ENCODE data around the gene TRIL.

Gene TRIL, protein sequence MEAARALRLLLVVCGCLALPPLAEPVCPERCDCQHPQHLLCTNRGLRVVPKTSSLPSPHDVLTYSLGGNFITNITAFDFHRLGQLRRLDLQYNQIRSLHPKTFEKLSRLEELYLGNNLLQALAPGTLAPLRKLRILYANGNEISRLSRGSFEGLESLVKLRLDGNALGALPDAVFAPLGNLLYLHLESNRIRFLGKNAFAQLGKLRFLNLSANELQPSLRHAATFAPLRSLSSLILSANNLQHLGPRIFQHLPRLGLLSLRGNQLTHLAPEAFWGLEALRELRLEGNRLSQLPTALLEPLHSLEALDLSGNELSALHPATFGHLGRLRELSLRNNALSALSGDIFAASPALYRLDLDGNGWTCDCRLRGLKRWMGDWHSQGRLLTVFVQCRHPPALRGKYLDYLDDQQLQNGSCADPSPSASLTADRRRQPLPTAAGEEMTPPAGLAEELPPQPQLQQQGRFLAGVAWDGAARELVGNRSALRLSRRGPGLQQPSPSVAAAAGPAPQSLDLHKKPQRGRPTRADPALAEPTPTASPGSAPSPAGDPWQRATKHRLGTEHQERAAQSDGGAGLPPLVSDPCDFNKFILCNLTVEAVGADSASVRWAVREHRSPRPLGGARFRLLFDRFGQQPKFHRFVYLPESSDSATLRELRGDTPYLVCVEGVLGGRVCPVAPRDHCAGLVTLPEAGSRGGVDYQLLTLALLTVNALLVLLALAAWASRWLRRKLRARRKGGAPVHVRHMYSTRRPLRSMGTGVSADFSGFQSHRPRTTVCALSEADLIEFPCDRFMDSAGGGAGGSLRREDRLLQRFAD

DNA sequence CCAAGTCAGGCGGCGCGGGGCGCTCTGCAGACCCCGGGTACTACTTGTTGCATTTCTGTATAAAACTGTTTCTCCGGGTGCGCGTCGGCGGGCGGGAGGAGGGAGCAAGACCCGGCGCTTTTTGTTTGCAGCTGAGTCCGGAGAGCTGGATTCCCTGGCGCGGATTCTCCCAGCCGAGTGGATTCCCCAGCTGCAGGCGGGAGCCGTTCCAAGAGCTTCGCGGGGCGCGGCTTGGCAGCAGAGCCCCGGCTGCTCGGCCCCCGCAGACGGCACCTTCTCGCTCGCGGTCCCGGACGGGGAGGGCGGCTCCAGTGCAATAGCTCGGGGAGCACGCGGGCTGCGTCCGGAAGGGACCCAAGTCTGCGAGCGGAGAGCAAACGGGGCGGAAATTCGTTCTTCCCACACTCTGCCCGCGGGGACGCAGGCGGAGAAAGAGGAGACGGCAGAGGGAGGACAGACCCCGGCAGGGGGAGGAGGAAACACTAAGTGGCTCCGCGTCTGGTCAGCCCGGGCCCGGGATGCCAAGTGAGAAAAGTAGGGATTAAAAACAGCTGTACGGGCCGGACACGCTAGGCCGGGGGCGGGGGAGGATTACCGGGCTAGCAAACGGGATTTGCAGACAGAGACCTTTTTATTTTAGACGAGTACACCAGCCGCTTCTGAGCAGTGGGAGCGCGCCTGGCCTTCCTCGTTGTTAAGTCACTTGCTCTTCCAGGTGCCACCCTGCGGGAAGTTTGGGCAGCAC is at the start of gene TRIL:
TRIL (minus strand) TSS at position 96 of the 745 bp plus-strand sequence. CDS start 284 bp downstream, outside the sequence.
- no peak for DNase-seq (ENCODE audit: low read depth)

DNA sequence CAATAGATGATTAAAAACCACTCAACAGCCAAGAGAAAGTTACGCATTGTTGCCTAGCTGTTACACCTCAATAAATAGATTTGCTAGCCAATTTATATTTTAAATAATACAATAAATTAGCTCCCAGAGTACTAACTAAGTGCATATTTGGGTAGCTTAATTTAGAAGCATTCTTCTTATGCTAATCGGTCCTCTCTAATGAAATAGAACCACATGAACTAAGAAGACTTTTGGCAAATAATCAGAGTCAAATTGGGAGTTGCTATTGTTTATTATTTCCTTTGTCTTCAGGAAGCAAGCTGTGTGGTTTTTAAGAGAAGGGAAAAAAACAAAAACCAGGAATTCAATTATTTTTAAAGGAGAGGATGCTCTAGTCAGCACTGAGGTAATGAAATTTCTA is 49.0 kb upstream of the TRIL start:
- no peak for DNase-seq (ENCODE audit: low read depth)

DNA sequence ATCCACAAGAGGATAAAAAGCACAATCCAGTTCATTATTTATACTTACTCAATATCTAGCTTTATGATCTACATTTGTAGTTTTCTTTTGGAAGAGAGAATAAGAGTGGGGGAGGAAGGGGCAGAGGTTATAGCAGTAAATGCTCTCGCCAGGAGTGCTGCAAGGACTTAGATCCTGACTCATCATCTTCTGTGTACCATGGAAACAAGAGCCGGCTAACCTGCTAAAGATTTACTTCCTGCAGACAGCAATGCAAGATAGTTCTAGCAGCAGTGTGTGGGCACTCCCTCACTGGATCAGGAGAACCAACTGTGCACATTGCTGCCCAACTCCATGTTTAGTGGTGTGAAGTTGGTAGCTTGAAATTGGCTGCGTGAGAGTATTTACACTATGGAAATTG is 47.7 kb upstream of the TRIL start:
- DNase-seq (ENCODE audit: low read depth): no peak

DNA sequence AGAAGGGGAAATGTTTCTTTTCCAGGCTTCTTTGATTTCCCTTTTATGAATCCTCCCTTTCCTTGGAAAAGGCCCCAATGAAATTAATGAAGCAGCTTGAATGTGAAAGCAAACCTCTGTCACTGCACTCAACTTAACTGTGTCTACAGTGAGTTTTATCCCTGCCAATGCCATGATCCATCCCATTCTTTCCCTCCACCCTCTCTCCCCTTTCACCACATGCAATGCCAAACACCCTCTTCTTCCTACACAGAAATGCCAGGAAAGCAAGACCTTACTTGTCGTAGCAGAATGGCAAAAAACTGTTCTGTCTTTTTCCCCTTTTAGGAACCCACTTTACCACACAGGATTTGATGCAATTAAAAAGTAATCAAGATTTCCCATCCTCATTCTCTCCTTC is 47.3 kb upstream of the TRIL start:
- DNase-seq (ENCODE audit: low read depth): no peak

DNA sequence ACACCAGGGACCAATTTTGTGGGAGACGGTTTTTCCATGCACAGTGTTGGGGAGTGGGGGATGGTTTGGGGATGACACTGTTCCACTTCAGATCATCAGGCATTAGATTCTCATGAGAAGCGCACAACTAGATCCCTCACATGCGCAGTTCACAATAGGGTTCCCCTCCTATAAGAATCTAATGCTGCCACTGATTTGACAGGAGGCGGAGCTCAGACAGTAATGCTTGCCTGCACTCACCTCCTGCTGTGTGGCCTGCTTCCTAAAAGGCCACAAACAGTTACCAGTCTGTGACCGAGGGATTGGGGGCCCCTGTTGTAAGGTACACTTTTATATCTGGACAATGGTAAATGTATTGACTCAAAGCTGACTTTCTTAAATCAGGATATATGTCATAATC is 45.6 kb upstream of the TRIL start:
- no peak for DNase-seq (ENCODE audit: low read depth)

DNA sequence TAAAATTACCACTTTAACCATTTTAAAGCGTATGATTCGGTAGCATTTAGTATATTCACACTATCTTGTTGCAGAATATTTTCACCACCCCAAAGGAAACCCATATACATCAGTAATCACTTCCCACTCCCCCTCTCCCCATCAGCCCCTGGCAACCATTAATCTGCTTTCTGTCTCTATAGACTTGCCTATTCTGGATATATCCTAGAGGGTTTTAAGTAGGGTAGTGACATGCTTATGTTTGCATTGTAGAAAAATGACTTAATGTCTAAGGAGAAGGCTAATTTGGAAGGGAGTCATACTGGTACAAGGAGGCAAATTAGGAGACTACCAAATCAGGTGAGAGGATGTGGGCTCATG is 42.6 kb upstream of the TRIL start:
- DNase-seq (ENCODE audit: low read depth): no peak

DNA sequence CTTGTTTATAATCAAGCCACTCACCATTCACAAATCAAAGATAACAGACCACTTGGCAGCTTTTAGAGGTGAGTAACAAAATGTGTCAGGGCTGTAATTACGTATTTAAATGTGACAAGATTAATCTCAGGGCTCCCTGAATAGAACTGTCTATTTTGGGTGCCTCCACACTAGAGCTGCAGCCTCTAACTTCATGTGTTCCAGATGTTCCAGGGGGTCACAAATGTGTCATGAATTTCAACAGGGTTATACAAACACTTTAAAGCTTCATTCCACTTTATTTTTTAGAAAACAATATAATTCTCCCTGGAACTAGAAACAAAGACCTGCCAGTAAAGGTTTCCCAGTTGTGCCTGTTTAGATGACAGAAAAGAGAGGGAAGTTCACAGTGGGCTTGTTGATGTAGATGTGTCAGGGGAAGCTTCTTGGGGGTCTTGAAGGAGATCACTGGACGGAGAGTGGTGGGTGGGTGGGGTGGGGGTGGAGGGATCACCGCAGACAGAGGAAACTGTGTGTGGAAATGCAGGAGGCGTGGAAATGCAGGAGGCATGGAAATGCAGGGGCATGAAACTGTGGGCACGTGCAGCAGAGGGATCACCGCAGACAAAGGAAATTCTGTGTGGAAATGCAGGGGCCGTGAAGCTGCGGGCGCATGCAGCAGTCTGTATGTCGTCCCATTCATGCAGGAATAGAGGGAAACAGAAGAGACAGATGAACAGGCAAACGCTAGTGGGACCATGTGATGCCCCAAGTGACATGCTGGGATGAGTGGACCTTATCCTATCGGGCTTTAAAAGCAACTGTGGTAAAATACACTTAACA is 42.0 kb upstream of the TRIL start:
- no peak for DNase-seq (ENCODE audit: low read depth)

DNA sequence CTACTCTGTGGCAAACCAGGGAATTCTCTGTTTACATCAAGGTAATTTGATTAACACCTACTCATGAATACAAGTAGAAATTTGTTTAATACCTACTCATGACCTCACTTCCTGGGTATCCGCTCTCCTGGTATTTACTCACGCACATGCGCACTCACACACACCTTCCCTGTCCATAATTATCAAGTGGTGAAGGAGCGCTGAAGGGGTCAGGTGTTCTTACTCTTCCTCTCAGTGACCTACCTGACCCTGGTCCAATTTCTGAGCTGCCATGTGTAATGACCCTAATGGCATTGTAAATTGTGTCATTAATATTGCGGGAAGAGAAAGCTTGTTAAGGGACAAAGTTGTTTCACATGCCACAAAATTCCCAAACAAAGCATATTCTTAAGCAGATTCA is 41.3 kb upstream of the TRIL start:
- DNase-seq (ENCODE audit: low read depth): no peak

DNA sequence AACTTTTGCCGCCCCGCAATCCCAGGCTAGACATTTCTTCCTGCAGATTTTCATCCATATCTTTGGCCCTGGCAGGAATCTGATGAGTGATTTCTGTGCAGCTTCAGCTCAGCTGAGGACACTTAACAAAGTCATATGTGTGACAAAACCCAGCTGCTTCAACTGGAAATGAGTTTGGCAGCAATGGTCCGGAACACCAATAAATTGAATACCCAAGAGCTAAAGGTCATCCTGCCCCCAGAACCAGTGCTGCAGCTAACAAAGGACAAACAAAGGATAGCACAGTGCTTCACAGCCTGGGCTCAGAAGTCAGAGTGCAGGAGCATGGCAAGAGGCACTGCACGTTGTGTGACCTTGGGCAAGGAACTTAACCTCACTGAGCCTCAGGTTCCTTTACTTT is 40.0 kb upstream of the TRIL start:
- DNase-seq (ENCODE audit: low read depth): no peak

DNA sequence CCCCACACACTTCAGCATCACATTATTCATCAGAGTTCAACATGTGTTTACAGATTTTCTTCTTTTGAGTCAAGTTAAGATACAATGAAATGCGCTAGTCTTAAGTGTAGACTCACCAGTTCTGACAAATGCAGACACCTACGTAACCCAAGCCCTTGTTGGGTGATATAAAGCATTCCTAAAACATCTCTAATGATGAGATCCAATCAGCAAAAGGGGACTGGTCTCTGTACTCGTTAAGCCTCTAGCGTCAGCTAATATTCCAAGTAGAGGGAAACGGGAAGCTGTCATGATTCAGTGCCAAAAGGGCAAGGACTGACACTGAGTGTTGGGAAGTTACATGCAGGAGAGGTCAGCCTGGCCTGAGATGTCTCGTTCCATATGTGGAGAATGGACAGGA is 38.7 kb upstream of the TRIL start:
- no peak for DNase-seq (ENCODE audit: low read depth)

DNA sequence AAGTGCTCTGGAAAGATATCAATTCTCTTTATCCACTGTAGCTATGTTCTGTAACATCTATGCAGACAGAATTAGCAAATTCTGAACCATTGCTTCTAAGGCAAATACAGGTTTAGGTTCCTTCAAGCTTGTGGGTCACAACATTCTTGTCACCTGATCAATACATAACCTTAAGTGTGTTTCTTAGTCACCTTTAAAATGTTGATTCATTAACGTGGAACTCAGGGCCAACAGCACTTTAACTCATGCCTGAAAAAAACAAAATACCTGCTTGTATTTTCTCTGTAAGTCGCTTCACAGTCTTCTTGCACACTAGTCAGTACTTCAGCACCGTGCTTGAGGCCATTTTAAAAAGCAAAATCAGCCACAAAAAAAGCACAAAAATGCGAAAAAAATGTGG is 35.2 kb upstream of the TRIL start:
- no peak for DNase-seq (ENCODE audit: low read depth)

DNA sequence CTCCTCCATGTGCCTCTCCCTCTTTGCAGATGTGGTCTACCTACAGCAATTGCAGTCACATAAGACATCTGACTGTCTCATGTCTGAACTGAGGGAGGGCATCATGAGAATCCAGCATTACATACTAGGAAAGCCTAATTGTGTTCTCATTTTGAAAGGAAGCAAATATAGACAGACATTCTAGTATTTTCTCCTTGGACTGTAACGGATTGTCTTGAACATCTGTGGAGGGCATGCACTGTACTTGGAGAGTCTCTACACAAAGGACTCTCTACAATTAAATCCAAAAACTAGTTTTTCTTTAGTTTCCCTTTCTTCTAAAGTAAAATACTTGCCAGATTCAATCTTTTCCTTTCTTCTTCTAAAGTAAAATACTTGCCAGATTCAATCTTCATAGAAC is 34.7 kb upstream of the TRIL start:
- DNase-seq (ENCODE audit: low read depth): no peak

DNA sequence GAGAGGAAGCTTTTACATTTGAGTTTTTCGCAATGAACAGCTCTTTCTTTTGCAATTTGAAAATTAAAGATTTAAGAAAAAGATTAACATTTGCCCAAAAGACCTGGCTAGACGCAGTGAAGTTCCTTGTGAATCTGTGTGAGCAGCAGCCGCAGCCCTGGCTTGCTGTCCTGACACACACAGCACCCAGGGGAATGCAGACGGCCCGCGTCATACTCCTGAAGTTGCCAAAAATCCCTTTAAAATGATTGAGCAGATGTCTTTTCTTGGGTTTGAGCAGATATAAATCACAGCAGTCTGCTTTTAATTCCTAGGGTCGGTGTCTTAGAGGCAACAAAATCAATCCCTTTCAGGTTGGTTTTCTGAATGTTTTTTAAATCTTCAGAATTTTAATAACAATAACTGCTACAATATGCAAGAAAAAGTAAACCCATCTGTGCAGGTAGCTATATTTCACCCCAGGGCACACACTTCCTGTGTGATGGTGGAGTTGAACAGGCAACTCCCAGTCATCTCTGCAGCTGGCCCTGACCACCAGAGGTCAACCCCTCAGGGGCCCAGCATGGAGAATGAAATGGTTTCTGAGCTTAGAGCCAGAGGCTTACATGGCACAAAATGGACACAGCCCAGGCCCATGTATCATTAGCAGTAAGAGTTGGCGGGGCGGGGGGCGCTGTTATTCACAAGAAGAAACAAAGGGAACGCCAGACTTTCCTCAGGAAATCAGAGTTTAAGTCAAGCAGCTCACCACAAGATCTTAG is 32.2 kb upstream of the TRIL start:
- no peak for DNase-seq (ENCODE audit: low read depth)

DNA sequence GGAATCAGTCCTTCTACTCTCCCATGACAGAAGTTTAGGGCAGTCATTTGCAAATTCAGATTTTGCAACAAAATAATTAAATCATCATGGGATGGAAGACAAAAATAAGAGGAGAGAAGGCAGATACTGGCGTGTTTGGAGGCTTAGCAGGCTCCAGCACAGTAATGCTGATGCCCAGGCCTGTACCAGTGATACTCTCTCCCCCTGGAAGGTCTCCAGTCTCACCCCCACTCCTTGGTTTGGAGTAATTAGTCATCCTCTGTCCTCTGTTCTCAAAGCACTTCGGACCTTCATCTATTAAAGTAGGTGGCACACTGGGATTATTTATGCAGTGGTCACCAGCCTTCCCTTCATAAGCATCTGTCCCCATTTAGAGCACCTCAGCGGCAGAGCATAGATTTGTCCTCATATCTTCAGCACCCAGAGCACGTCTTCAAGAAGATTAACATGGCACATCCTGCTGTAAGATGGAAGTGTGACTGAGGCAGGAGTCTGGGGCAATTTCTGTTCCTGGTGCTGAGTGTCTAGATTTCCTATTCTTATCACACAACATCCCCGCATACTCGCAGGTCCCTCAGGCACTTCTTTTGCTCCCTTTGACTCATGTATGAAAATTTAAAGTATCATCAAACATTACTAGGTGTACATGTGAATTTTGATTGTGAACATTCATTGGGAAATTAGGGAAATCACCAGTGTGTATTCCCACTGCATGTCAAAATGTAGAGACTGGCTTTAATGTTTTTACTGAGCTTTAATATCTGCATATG is 31.3 kb upstream of the TRIL start:
- no peak for DNase-seq (ENCODE audit: low read depth)

DNA sequence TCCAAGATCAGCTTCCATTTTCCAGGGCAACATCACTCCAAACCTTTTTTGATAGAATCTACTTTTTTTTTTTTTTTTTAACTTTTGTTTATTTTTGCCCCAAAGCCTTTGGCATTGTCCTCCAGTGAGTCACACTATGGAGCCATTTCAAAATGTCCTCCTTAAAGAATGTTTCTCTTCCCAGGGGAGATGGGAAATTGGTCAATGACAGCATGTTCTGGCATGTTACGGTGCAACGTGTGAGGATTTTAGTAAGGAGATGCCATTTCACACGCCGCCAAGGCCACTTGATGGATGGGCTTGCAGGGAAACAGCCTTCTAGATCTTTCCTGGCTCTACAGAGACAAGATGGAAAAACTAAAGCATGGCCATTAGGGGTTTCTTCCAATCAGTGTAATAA is 30.7 kb upstream of the TRIL start:
- DNase-seq (ENCODE audit: low read depth): no peak

DNA sequence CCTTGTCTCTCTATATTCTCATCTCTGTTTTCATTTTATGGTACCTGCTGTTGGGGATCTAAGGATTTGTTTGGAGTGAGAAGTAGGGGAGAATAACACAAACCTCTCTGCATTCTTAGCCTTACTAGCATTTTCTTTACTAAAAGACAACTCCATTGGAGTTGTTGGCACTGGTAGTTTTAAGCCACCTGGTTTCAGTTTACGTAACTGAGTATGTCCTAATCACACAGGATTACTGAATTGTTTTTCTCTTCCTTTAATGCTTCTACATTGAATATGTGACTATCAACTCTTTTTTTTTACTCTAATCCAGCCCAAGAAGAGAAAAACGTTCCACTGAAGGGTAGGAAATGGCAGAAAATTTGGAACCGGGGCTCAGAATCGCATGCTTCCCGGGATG is 30.0 kb upstream of the TRIL start:
- no peak for DNase-seq (ENCODE audit: low read depth)

DNA sequence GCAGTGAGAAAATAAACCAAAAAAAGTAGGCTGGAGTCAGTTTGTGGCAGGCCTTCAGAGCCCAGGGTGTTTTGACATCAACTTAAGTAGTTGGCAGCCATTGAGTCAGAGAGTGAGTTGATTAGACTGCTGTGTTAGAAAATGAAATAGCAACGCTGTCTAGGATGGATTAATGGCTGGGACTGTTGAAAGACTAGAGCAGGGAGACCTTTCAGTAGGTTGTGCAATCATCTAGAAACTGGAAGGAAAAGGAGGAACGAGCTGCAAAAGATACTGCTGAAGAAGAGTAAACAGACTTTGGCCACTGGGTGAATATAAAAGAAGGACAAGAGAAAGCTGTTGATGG is 28.6 kb upstream of the TRIL start:
- no peak for DNase-seq (ENCODE audit: low read depth)

DNA sequence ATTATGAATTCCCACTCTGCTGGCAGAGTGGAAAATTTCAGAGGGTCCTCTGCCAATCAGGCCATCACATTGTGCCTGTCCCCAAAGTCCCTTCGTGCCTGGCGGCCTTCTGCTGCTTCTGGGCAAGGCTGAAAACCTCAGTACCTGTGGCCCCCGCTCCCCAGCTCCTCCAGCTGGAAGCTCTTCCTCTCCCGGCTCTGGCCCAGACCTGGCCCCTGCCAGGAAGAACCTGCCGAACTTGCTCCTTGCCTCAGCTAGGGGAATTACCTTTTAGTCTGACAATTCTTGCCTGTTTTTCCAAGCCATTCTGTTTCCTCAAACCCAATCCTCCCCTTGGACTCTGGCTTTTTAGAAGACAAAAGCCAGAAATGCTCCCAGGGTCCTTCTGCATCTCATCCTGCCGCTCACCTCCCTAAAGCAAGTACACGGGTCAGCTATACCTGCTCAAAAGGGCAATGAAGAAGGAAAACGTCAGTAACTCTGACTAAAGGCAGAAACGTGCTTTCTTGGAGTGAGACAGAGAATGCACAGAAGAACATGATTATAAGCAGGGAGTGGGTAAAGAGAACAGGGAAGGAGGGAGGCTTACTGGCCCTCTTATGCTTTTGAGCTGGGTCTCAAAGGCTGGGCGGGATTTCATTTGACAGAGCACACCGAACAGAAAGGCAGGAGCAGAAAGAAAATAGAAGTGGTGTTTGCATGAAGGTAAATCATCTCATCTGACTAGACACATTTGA is 28.1 kb upstream of the TRIL start:
- no peak for DNase-seq (ENCODE audit: low read depth)

DNA sequence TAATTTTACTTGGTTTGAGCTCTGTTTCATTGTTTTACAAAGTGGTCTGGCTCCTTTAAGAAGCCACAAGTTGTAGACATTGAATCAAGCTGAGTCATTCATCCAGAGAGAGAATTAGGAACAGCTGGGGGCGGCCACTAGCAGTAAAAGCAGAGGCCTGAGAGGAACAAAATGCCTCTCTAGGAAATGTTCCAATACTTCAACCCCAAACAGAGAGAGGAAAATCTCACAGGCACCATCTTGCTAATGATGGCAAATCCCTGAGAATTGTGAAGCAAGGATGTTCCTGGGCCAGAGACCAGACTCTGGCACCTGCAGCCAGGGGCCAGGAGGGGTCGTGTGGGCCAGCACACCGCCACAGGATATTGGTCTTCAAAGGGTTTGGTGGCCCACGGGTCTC is 26.5 kb upstream of the TRIL start:
- no peak for DNase-seq (ENCODE audit: low read depth)

DNA sequence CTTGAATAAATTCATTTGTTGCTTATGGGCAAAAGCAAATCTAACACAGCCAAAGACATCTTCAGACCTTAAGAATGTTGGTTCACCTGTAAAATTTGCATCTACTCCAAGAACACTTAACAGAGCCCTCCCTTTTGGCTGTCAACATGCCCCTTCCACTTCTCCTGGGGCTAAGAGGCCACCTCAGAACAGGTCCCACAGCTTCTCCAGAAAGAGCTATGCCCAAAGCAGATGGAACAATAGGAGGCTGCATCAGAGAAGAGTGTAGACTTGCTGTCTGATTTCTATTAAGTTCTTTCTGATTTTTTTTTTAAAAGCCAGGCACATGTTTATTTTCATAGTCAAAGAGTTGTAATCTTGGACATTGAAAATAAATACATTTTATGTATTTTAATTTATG is 26.1 kb upstream of the TRIL start:
- no peak for DNase-seq (ENCODE audit: low read depth)
